ENCODE results near the gene NPHS2. TPM values are rescaled to one million over a fixed set of nuclear protein-coding genes. Genes with fewer than 3 reads are reported as not detected.

The NPHS2 gene
- total RNA-seq = not detected

GRCh38 chr1:179575497-179576314, at the start of gene NPHS2:
TSS of gene NPHS2 (minus strand) at chr1:179575948. CDS start at chr1:179575864, 84 bp downstream.

GRCh38 chr1:179591592-179592580, 16.1 kb upstream of the NPHS2 start, which contains the start of gene TDRD5:
TSS of gene TDRD5 (plus strand) at chr1:179591832. CDS start at chr1:179592616, 784 bp downstream.

Other genes starting within 250 kb of the NPHS2 start
- 1.8 TPM for gene AXDND1, start 210.0 kb downstream of the NPHS2 start, total RNA-seq
- 0.99 TPM for gene TDRD5, start 15.9 kb upstream of the NPHS2 start, total RNA-seq
- gene FAM163A, start 167.3 kb upstream of the NPHS2 start, total RNA-seq = 1.3 TPM

All from camera-type eye (tissue), 1 donor.